Gastroesophageal sphincter (tissue), 2 donors: Measurements from ENCODE around the gene STON1.

Experiments used
- EP300 ChIP-seq: sonication (generic); formaldehyde crosslinking; IDR thresholded peaks from one replicate; pipeline ENCODE4 v1.6.1; 2017; ENCODE audit warnings: antibody characterized with exemption, mild to moderate bottlenecking
- POLR2A ChIP-seq, 2 donors: fragments of 450-650 bp; IDR thresholded peaks; one replicate each; pipeline ENCODE4 v1.6.1; 2017; ENCODE audit warnings: antibody characterized with exemption in 2 of 2, mild to moderate bottlenecking in 2 of 2, moderate library complexity in 1 of 2

GRCh38 chr2:48483916-48484315, 46.0 kb upstream of the STON1 start:
- TF ChIP-seq EP300 (no peak), POLR2A (IDR thresholded peaks at IDR 0.05) (no peak)
